PC-9 (cell line): ENCODE data around the gene CAVIN3.

ENCODE experiments used
- CTCF ChIP-seq: fragments of 200-600 bp; sonication (generic); conservative IDR thresholded peaks from 2 replicates; pipeline ENCODE4 v1.6.1; 2017; ENCODE audit warnings: mixed run types, antibody characterized with exemption, mild to moderate bottlenecking, moderate library complexity
- EZH2 ChIP-seq: fragments of 200-600 bp; sonication (generic); IDR thresholded peaks from 2 replicates; pipeline ENCODE4 v1.8.0; 2017; ENCODE audit warnings: antibody characterized with exemption, low read depth

GRCh38 chr11:6305297-6305696, 15.0 kb downstream of the CAVIN3 start:
- no peak for TF ChIP-seq EZH2
- TF ChIP-seq CTCF: no peak
